GM12872 (cell line): Measurements from ENCODE around the gene C19orf85.

Source experiments
- TF ChIP-seq, protein P1 (sequence below): IDR thresholded peaks from 3 replicates; pipeline ENCODE4 v1.5.1; 2011; ENCODE audit warnings: low read depth, mild to moderate bottlenecking, low read length, moderate library complexity; ENCODE audit not compliant: insufficient read depth

C19orf85 gene

DNA sequence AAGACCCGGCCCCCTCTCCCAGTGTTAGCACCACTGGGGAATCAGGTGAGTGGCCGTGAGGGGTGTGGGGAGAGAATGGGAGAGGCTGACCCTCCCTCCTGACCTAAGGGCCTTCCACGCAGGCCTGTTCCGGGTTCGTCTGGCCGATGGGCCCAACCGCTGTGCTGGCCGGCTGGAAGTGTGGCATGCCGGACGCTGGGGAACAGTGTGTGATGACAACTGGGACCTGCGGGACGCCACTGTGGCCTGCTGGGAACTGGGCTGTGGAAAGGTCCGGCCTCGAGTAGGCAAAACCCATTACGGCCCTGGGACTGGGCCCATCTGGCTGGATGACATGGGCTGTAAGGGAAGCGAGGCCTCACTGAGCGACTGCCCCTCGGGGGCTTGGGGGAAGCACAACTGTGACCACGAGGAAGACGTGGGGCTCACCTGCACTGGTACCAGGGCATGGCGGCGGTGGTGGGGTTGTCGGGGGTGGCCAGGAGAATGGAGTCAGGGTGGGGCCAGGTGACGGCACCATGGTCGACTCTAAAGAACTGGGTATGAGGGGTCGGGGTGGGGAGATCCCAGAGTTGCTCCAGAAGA is 35.9 kb upstream of the C19orf85 start:
- TF ChIP-seq, protein P1, sequence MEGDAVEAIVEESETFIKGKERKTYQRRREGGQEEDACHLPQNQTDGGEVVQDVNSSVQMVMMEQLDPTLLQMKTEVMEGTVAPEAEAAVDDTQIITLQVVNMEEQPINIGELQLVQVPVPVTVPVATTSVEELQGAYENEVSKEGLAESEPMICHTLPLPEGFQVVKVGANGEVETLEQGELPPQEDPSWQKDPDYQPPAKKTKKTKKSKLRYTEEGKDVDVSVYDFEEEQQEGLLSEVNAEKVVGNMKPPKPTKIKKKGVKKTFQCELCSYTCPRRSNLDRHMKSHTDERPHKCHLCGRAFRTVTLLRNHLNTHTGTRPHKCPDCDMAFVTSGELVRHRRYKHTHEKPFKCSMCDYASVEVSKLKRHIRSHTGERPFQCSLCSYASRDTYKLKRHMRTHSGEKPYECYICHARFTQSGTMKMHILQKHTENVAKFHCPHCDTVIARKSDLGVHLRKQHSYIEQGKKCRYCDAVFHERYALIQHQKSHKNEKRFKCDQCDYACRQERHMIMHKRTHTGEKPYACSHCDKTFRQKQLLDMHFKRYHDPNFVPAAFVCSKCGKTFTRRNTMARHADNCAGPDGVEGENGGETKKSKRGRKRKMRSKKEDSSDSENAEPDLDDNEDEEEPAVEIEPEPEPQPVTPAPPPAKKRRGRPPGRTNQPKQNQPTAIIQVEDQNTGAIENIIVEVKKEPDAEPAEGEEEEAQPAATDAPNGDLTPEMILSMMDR: no peak

DNA sequence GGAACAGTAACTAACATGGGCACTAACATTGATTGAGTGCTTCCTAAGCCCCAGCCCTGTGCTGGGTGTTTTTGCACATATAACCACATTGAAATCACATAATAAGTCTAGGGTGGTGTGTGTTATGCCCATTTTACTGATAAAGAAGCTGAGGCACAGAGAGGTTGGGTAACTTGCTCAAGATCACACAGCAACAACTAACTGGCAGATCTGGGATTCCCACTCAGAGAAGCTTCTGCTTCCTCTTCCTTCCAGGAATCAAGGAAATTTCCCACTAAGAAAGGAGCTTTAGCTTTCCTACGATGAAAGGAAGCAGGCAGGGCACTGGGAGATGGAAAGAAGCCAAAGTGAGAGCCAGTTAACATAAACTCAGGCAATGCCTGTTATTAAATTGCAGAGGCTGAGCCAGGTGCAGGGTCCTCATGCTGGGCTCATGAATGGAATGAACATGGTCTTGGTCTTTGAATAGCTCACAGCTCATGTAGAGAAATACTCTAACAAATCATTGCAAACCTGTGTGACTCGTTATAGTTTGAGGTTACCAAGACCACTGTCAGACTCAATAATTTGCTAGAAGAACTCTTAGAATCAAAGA is 33.8 kb upstream of the C19orf85 start:
- TF ChIP-seq, protein P1: no peak

DNA sequence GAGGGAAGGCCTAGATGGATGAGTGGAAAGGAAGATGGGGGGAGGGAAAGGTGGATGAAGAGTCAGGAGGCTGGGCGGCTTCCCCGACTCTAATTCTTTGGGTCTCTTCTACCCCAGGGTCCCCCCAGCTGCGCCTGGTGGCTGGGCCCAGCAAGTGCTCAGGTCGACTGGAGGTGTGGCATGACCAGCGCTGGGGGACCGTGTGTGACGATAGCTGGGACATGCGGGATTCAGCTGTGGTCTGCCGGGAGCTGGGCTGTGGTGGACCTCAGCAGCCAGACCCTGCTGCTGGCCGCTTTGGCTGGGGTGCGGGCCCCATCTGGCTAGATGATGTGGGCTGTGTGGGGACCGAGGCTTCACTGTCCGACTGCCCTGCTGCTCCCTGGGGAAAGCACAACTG is 33.2 kb upstream of the C19orf85 start:
- TF ChIP-seq, protein P1: no peak

DNA sequence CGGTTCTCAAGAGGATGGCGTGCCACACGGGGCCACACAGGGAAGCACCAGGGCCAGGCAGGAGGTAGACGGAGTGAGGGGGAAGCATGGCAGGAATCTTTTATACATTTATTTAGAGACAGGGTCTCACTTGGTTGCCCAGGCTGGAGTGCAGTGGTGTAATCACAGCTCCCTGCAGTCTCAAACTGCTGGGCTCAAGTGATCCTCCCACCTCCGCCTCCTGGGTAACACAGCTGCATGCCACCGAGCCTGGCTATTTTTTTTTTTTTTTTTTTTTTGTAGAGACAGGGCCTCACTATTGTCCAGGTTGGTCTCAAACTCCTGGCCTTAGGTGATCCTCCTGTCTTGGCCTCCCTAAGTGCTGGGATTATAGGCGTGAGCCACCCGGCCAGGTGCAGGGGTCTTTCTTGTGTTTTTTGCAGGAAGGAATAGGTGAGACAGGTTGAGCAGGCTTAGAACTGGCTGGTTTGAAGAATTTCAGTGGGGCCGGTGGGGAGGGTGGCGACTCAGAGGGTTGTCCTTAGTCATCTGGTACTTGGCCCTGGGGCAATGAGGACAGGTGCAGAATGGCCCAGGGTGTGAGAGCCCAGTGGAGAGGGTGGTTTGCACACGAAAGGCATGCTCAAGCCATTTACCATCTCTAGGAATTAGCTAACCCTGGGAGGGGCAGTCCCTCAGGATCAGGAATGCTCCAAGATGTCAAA is 31.2 kb upstream of the C19orf85 start:
- TF ChIP-seq, protein P1: no peak

DNA sequence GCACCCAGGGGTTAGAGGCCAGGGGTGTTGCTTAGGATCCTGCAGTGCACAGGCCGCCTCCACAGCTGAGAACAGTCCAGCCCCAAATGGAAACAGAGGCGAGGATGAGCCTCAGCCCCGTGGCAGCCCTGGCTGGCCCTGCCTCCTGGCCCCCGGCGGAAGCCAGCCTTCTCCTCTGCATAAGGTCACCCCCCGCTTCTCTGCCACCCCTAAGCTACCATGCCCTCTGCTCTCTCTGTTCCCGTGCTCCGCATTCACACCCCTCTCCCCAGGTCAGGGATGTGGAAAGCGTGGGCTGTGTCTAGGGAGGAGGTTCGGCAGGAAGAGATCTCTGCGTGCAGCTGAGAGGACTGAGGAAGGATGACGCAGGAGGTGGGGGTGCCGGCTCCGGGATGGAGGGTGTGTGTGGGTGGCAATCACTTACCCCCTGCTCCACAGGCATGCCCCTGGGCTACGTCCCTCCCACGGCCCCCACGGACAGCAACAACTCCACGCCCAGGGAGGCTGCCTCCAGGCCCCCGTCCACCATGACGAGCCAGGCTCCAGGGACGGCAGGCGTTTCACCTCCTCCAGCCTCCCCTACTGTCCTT is 29.7 kb upstream of the C19orf85 start:
- TF ChIP-seq, protein P1: no peak

DNA sequence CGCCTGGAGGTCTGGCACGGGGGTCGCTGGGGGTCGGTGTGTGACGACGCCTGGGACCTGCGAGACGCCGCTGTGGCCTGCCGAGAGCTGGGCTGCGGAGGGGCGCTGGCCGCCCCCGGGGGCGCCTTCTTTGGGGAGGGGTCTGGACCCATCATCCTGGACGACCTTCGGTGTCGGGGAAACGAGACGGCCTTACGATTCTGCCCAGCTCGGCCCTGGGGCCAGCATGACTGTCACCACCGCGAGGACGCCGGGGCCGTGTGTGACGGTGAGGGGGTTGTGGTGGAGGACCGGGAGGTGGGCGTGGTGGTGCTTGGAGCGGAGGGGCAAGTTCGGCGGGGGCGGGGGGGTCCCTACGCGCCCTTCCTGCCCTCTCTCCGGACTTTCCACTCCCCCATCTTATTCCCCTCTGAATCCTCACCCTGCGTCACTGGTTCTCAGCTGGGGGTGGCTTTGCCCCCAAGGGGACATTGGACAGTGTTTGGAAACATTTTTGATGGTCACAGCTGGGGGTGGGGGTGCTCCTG is 29.2 kb upstream of the C19orf85 start:
- TF ChIP-seq, protein P1: no peak

DNA sequence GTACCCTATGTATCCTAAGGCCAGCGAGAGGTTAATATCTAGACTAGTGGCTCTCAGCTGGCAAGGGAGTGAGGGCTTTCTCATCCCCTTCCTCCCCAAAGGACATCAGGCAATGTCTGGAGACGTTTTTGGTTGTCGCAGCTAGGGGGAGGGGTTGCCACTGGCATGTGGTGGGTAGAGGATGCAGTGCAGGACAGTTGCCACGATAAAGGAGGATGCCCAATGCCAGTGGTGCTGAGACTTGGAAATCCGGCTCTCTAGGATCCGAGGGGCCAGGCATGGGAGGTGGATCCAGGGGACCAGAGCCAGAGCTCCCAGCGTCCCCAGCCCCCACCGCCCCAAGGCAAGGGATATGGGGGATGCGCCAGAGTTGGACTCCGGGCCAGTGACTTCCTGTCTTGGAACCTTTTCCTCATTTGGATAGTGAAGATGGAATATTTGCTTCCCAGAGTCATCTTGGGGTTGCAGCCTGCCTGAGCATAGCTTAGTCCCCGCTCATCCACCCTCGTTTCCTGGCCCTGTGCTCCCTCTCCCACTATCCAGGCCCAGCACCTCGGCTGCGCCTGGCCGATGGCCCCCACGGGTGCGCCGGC is 28.6 kb upstream of the C19orf85 start:
- TF ChIP-seq, protein P1: no peak
